Brain microvascular endothelial cell (primary cell): ENCODE measurements around the gene SNAI3.

Experiments used
- DNase-seq: peaks from one replicate; pipeline ENCODE4 v3.0.0-alpha.2; 2020
- H3K27ac ChIP-seq: fragments of 250-450 bp; sonication (Bioruptor Pico); 2 replicates; pipeline ENCODE4 v1.5.1; 2020; ENCODE audit warnings: mild to moderate bottlenecking, moderate library complexity
- H3K27me3 ChIP-seq: fragments of 250-450 bp; sonication (Bioruptor Pico); replicated peaks from 2 replicates; pipeline ENCODE4 v1.5.1; 2020; ENCODE audit warnings: mild to moderate bottlenecking
- H3K36me3 ChIP-seq: fragments of 250-450 bp; sonication (Bioruptor Pico); replicated peaks from 2 replicates; pipeline ENCODE4 v1.5.1; 2020; ENCODE audit warnings: mild to moderate bottlenecking
- H3K4me3 ChIP-seq: 2 replicates; pipeline ENCODE4 v1.5.1; 2011; ENCODE audit warnings: low read depth, mild to moderate bottlenecking, control low read depth, low read length, moderate library complexity
- in situ Hi-C: cut with HindIII; loops from 2 replicates; pipeline ENCODE4 v1.10.0; 2017; ENCODE audit warnings: low sequenced_read_pairs, low pct_ligation_motif_present
- TF ChIP-seq, protein P1 (sequence below): IDR thresholded peaks from 2 replicates; pipeline ENCODE4 v1.5.1; 2011; ENCODE audit warnings: low read depth, mild to moderate bottlenecking, moderate library complexity, low read length, control low read depth, inconsistent platforms; ENCODE audit errors: missing control alignments

Gene SNAI3

DNA sequence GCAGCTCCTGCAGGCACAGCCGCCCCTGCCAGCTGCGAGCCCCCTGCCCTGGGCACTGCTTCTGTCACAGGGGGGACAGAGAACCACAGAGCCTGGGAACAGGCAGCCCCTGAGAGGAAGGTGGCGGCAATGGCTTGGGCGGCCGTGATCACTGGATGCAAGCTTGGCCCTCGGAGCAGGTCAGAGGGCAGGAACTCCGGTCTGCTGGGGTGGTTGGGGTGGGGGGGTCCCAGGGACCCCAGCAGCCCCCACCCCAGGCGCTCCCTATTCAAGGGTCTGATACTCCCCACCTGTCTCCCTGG, 33.6 kb downstream of the SNAI3 start:
- Histone ChIP-seq H3K4me3 (no peak overlapping the region), H3K36me3 (peaks cover 58% of the 10 kb centered on the region), H3K27ac (no peak overlapping the region), H3K27me3 (no peaks in the 10 kb centered on the region)
- in situ Hi-C loops = no loop called here
- DNase-seq = no peak
- TF ChIP-seq, protein P1, sequence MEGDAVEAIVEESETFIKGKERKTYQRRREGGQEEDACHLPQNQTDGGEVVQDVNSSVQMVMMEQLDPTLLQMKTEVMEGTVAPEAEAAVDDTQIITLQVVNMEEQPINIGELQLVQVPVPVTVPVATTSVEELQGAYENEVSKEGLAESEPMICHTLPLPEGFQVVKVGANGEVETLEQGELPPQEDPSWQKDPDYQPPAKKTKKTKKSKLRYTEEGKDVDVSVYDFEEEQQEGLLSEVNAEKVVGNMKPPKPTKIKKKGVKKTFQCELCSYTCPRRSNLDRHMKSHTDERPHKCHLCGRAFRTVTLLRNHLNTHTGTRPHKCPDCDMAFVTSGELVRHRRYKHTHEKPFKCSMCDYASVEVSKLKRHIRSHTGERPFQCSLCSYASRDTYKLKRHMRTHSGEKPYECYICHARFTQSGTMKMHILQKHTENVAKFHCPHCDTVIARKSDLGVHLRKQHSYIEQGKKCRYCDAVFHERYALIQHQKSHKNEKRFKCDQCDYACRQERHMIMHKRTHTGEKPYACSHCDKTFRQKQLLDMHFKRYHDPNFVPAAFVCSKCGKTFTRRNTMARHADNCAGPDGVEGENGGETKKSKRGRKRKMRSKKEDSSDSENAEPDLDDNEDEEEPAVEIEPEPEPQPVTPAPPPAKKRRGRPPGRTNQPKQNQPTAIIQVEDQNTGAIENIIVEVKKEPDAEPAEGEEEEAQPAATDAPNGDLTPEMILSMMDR = no peak

DNA sequence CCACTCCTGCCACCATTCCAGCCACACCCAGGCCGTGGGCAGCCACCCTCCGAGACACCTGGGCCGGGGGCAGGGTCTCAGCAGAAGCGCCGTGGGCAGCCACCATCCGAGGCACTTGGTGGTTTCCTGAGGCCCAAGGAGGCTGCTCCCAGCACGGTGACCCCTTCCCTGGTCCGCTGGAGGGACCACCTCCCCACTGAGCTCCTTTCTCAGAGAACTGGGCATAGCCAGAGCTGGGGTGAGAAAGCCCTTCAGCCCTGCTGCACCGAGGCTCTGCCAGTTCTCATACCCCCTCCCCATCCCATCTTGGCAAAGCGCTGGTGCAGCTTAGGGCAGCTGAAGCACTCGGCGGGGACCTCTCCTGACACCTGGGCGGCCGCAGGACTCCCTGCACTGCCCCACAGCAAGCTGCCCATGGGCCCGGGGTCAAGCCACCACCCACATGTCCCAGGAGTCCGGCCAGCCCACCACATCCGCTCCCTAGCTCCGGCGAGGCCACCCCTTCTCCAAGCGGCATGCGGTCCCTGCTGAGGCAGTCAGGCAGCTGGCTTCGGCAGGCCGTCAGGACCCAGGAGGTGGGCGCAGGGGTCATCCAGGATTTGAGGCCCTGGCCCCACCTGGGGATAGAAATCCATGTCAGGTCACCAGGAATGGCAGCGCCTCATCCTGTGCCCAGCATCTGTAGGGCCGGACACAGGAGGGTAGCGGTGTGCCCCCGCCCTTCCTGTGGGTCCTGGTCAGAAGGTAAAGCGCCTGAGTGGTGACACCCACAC, 34.1 kb downstream of the SNAI3 start:
- Histone ChIP-seq H3K4me3 (no peak overlapping the region), H3K27me3 (no peaks in the 10 kb centered on the region), H3K36me3 (peaks cover 52% of the 10 kb centered on the region), H3K27ac (peak overlapping the region; percentile 88)
- in situ Hi-C loops = no loop called here
- TF ChIP-seq, protein P1 = peak; percentile 2
- no peak for DNase-seq

DNA sequence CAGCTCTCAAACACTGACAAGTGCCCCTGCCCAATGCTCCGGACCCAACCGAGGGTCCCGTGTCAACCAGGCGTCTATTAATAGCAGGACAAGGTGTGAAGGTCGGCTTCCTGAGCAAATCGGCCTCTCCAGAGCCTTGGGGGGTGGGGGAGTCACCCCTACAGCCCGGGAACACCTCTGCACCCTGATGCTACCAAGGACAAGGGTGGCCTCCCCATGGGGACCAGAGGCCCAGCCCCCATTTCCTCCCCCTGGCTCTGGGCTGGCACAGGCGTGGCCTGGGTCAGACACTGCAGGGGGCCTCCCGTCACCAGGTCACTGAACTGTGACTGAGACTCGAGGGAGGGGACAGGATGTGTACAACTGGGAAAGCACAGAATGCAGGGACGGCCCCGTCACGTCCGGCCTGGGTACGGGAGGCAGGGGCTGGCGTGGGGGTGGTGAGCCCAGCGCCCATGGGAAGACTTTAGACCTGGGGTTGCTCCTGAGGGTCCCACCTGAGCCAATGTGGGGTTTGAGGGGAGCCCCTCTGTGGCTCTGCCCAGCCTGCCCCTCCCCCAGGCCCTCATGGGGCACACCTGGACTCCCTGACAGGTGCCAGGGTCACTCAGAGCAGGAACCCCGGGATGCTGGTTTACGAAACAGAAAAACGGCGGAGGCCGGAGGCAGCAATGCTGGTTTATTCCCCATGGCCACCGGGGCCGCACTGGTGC, 34.9 kb downstream of the SNAI3 start:
- peak; percentile 56 for DNase-seq
- TF ChIP-seq, protein P1 = no peak
- Histone ChIP-seq H3K36me3 (peaks cover 47% of the 10 kb centered on the region), H3K27ac (peak overlapping the region; percentile 88), H3K27me3 (no peaks in the 10 kb centered on the region), H3K4me3 (peak overlapping the region; percentile 81)
- in situ Hi-C loops = no loop called here

DNA sequence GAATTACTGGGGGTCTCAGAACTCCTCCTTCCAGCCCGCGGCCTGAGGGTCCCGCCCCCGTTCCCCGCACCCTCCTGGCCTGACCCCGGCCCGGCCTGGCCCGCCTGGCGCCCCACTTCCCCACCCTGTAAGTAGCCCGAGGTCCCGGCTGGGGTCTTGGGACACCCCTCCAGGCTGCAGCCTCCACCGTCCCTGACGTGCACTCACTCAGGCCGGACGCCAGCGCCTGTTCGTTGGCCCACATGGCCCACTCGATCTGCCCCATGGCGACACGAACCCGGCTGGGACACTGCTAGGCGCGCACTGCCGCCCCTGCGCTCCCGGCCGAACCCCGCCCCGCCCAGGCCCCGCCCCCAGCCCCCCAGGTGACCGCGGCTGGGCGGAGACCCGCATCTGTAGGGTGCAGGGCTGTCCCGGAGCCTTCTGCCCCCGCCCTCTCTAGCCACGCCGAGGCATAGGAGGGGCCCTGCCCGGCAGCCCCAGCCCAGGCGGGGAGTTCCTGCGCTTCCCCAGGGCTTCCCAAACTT, 35.5 kb downstream of the SNAI3 start, which contains the start of gene CYBA:
TSS of gene CYBA (minus strand) at position 305 of the 527 bp plus-strand sequence. CDS start at position 265, 40 bp downstream.
- DNase-seq = peak; percentile 62

DNA sequence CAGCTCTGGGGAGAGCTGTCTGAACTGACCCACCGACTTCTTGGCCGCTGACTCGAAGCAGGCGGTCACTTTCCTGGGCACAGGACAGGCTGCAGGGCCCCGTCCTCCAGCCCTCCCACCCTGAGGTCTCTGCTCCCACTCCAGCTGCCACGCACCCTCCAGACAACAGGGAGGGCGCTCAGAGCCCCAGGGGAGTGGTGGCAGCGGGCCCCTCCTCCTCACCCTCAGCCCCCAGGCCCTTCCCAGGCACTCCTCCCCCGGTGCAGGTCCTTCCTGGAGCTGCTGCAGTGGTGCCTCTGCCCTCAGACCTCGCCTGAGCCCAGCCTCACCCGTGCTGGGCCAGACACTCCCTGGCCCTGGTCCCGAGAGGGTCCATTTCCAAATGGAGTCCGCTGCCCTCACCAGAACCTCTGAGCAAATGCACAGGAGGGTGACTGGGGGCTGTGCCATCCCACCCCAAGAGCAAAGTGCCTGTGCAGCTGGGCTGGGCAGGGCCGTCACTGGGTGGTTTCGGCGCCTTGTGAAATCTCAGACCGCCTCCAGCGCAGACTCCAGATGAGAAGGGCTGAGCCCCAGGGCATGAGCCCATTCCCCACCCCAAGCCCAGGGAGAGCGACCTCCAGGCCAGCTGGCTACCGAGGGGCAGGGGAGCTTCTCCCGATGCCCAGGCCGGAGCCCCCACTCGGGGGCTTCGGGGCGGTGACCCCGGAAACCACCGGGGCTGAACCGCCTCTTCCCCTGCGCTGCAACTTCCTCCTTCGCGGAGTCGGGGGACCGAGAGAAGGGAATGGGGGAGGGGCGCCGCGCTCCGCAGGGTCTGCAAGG, 36.2 kb downstream of the SNAI3 start:
- Histone ChIP-seq H3K27ac (peak overlapping the region; percentile 88), H3K4me3 (peak overlapping the region; percentile 81), H3K36me3 (peaks cover 35% of the 10 kb centered on the region), H3K27me3 (no peaks in the 10 kb centered on the region)
- TF ChIP-seq, protein P1 = no peak
- in situ Hi-C loops = no loop called here
- DNase-seq = no peak

More for the DNA sequence above, 35.5 kb downstream of the SNAI3 start, which contains the start of gene CYBA:
- Histone ChIP-seq H3K4me3 (peak within 1 kb of the TSS; percentile 81), H3K27me3 (no peaks in the 10 kb centered on the region), H3K36me3 (peaks cover 42% of the 10 kb centered on the region), H3K27ac (peak within 1 kb of the TSS; percentile 88)
- in situ Hi-C loops = no loop called here
- TF ChIP-seq, protein P1 = no peak
